ENCODE results near the gene PRPSAP1. TPM values are rescaled to one million over a fixed set of nuclear protein-coding genes. Genes with fewer than 3 reads are reported as not detected.
A peak's percentile ranks its signal among the peaks of the same experiment; 100 is the strongest.

The PRPSAP1 gene
- total RNA-seq, 1 experiment from 2014 or later: 77.5 TPM

- H3K4me1 ChIP-seq (ENCODE audit: insufficient read depth, low read length, poor library complexity, severe bottlenecking): peaks cover 24% of the 10 kb centered on the region
- POLR2A ChIA-PET (ENCODE audit: low non-redundant PET): interaction anchor here (0.7 kb wide), 1 partner anchor 121 kb away, joined by 3 read pairs; no protein-coding TSS in a partner anchor
- H3K4me3 ChIP-seq (ENCODE audit: low read depth, low read length, poor library complexity, severe bottlenecking): peak overlapping the region; percentile 48
- no TSS peak for BruUV-seq (replicated peaks)
- H3K27ac ChIP-seq (ENCODE audit: low read depth, low read length, poor library complexity, severe bottlenecking): no peak overlapping the region
- H3K9me3 ChIP-seq (ENCODE audit: low read depth, low read length, poor library complexity, severe bottlenecking): no peaks in the 10 kb centered on the region
- peaks cover 19% of the 10 kb centered on the region for H3K27me3 ChIP-seq (replicated peaks; ENCODE audit: insufficient read depth, low read depth, low read length, poor library complexity)
- intact Hi-C loops (cut with micrococcal nuclease; ENCODE audit: unreplicated experiment): loop anchor here (5.0 kb wide), 1 partner anchor 83 kb away; no protein-coding TSS in a partner anchor
- peak; percentile 33 for DNase-seq (ENCODE audit: low spot score)
- CTCF ChIA-PET: interaction anchor here (1.0 kb wide), 1 partner anchor 14 kb away, joined by 6 read pairs; no protein-coding TSS in a partner anchor
- no peaks in the 10 kb centered on the region for H3K36me3 ChIP-seq (ENCODE audit: insufficient read depth, low read length, poor library complexity, severe bottlenecking)
- TF ChIP-seq CTCF (conservative IDR thresholded peaks at IDR 0.05; ENCODE audit: low read depth, low read length) (no peak), EZH2 (IDR thresholded peaks at IDR 0.05; ENCODE audit: borderline replicate concordance, low read depth, low read length, poor library complexity, severe bottlenecking) (peak; percentile 88)
Observed at GRCh38 chr17:76384987-76385891, 31.5 kb upstream of the PRPSAP1 start.

GRCh38 chr17:76384222-76384986 lies 30.7 kb upstream of the PRPSAP1 start, which contains the start of gene SPHK1:
TSS of gene SPHK1 (plus strand) at chr17:76384609. CDS start at chr17:76385645, 1,036 bp downstream.
- no TSS peak for BruUV-seq (replicated peaks)
- intact Hi-C loops (cut with micrococcal nuclease; ENCODE audit: unreplicated experiment): no loop called here
- Histone ChIP-seq H3K4me1 (ENCODE audit: insufficient read depth, low read length, poor library complexity, severe bottlenecking) (peaks cover 24% of the 10 kb centered on the region), H3K9me3 (ENCODE audit: low read depth, low read length, poor library complexity, severe bottlenecking) (no peaks in the 10 kb centered on the region), H3K4me3 (ENCODE audit: low read depth, low read length, poor library complexity, severe bottlenecking) (peak within 1 kb of the TSS; percentile 48), H3K36me3 (ENCODE audit: insufficient read depth, low read length, poor library complexity, severe bottlenecking) (no peaks in the 10 kb centered on the region), H3K27ac (ENCODE audit: low read depth, low read length, poor library complexity, severe bottlenecking) (no peak within 1 kb of the TSS), H3K27me3 (replicated peaks; ENCODE audit: insufficient read depth, low read depth, low read length, poor library complexity) (peaks cover 19% of the 10 kb centered on the region)
- CTCF ChIA-PET: interaction anchor here (0.7 kb wide), 1 partner anchor 144 kb away, joined by 3 read pairs; no protein-coding TSS in a partner anchor
- TF ChIP-seq CTCF (conservative IDR thresholded peaks at IDR 0.05; ENCODE audit: low read depth, low read length): no peak
- no peak for TF ChIP-seq EZH2 (IDR thresholded peaks at IDR 0.05; ENCODE audit: borderline replicate concordance, low read depth, low read length, poor library complexity, severe bottlenecking)
- DNase-seq (ENCODE audit: low spot score): peak; percentile 74
- POLR2A ChIA-PET (ENCODE audit: low non-redundant PET): interaction anchor here (0.7 kb wide), 1 partner anchor 122 kb away, joined by 3 read pairs; no protein-coding TSS in a partner anchor

GRCh38 chr17:76383546-76384221 lies 30.0 kb upstream of the PRPSAP1 start:
- no TSS peak for BruUV-seq (replicated peaks)
- TF ChIP-seq CTCF (conservative IDR thresholded peaks at IDR 0.05; ENCODE audit: low read depth, low read length) (peak; percentile 41), EZH2 (IDR thresholded peaks at IDR 0.05; ENCODE audit: borderline replicate concordance, low read depth, low read length, poor library complexity, severe bottlenecking) (no peak)

More at GRCh38 chr17:76383546-76384221, 30.0 kb upstream of the PRPSAP1 start:
- Histone ChIP-seq H3K4me1 (ENCODE audit: insufficient read depth, low read length, poor library complexity, severe bottlenecking) (peaks cover 24% of the 10 kb centered on the region), H3K36me3 (ENCODE audit: insufficient read depth, low read length, poor library complexity, severe bottlenecking) (no peaks in the 10 kb centered on the region), H3K27me3 (replicated peaks; ENCODE audit: insufficient read depth, low read depth, low read length, poor library complexity) (peaks cover 19% of the 10 kb centered on the region), H3K27ac (ENCODE audit: low read depth, low read length, poor library complexity, severe bottlenecking) (no peak overlapping the region), H3K4me3 (ENCODE audit: low read depth, low read length, poor library complexity, severe bottlenecking) (peak overlapping the region; percentile 48), H3K9me3 (ENCODE audit: low read depth, low read length, poor library complexity, severe bottlenecking) (no peaks in the 10 kb centered on the region)
- CTCF ChIA-PET: interaction anchor here (0.5 kb wide), 1 partner anchor 82 kb away, joined by 7 read pairs; no protein-coding TSS in a partner anchor
- POLR2A ChIA-PET (ENCODE audit: low non-redundant PET): no interaction called here
- peak; percentile 66 for DNase-seq (ENCODE audit: low spot score)
- intact Hi-C loops (cut with micrococcal nuclease; ENCODE audit: unreplicated experiment): loop anchor here (1.0 kb wide), 1 partner anchor 29 kb away; no protein-coding TSS in a partner anchor
